HFFc6 (cell line): ENCODE measurements around the gene NAV3. TPM values are rescaled to one million over a fixed set of nuclear protein-coding genes. Genes with fewer than 3 reads are reported as not detected.
A peak's percentile ranks its signal among the peaks of the same experiment; 100 is the strongest.

Experiments
- DNase-seq: peaks from one replicate; pipeline ENCODE4 v3.0.0-alpha.2; 2018
- H3K27ac Mint-ChIP-seq: 2 replicates; pipeline ENCODE4 v1.8.0; 2020; ENCODE audit warnings: mild to moderate bottlenecking, mixed read lengths
- H3K27me3 Mint-ChIP-seq: 2 replicates; pipeline ENCODE4 v1.8.0; 2021; ENCODE audit warnings: mild to moderate bottlenecking, moderate library complexity, mixed read lengths; ENCODE audit not compliant: insufficient read depth
- H3K36me3 Mint-ChIP-seq: 2 replicates; pipeline ENCODE4 v1.8.0; 2021; ENCODE audit warnings: low read depth, mixed read lengths
- H3K4me1 Mint-ChIP-seq: 2 replicates; pipeline ENCODE4 v1.8.0; 2020; ENCODE audit warnings: low read depth, mixed read lengths
- H3K4me3 Mint-ChIP-seq: 2 replicates; pipeline ENCODE4 v1.8.0; 2020; ENCODE audit warnings: mild to moderate bottlenecking, moderate library complexity, mixed read lengths
- H3K9me3 Mint-ChIP-seq: 2 replicates; pipeline ENCODE4 v1.8.0; 2020; ENCODE audit warnings: mild to moderate bottlenecking, mixed read lengths
- total RNA-seq, 6 experiments: library from RNA; stranded (reverse); fragmentation: NEBNext Ultra II Directional; extraction: Animal tissue kit (Norgen Biotek cat#: 25700); gene quantifications; 2 replicates in 1 of 6; 3 replicates in 5 of 6; pipeline ENCODE4 v1.2.3, GENCODE V29; 2021
- TF ChIP-seq, protein P1 (sequence below): fragments of 200-600 bp; sonication (generic); IDR thresholded peaks from 2 replicates; pipeline ENCODE4 v1.5.0; 2021; ENCODE audit warnings: antibody characterized with exemption, mild to moderate bottlenecking

The NAV3 gene
- total RNA-seq, 6 experiments from 2014 or later: 86.7 to 142 (median 107) TPM

DNA sequence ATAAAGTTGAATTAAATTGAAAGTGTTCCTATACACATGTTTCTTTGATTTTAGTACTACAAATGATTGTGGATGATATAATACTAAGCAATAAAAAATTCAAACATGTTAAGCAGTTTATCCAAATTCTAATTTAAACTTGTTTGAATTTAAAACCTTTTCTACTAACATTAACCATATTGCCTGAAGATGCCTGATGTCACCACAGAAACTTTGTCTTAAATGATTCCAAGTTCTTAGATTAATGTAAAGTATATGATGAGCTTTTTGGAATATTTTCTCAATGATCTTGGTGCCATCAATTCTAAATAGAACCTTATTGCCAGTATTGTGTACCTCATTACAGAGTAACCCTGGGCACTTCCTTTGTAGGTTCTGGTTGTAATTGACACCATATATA, 259.6 kb downstream of the NAV3 start:
- no peaks in the 10 kb centered on the region; the same call in 1 of the 2 replicates for H3K27me3 Mint-ChIP-seq
- no peak overlapping the region for H3K4me3 Mint-ChIP-seq
- H3K9me3 Mint-ChIP-seq: no peaks in the 10 kb centered on the region
- DNase-seq: no peak
- peaks cover 25% of the 10 kb centered on the region for H3K4me1 Mint-ChIP-seq
- H3K27ac Mint-ChIP-seq: no peak overlapping the region
- TF ChIP-seq, protein P1, sequence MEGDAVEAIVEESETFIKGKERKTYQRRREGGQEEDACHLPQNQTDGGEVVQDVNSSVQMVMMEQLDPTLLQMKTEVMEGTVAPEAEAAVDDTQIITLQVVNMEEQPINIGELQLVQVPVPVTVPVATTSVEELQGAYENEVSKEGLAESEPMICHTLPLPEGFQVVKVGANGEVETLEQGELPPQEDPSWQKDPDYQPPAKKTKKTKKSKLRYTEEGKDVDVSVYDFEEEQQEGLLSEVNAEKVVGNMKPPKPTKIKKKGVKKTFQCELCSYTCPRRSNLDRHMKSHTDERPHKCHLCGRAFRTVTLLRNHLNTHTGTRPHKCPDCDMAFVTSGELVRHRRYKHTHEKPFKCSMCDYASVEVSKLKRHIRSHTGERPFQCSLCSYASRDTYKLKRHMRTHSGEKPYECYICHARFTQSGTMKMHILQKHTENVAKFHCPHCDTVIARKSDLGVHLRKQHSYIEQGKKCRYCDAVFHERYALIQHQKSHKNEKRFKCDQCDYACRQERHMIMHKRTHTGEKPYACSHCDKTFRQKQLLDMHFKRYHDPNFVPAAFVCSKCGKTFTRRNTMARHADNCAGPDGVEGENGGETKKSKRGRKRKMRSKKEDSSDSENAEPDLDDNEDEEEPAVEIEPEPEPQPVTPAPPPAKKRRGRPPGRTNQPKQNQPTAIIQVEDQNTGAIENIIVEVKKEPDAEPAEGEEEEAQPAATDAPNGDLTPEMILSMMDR: no peak
- H3K36me3 Mint-ChIP-seq: peaks cover 27% of the 10 kb centered on the region

DNA sequence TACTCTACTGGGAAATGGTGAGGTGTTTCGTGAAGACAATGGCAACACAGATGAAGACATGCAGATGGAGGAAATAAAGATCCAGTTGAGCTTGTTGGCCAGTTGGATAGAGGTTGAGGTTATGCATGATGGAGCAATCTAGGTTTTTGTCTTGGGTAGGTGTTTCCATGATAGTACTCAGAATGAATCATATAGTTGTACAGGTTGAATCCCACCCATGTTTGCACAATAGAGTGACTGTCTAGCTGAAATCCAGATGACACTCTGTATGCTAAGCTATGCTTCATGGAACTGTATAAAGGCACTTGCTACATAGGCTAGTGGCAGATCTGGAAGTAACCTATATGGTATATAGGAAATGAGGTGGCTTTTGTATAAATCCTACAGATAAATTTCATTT, 264.9 kb downstream of the NAV3 start:
- no peak overlapping the region for H3K27ac Mint-ChIP-seq
- H3K36me3 Mint-ChIP-seq: peaks cover 25% of the 10 kb centered on the region

DNA sequence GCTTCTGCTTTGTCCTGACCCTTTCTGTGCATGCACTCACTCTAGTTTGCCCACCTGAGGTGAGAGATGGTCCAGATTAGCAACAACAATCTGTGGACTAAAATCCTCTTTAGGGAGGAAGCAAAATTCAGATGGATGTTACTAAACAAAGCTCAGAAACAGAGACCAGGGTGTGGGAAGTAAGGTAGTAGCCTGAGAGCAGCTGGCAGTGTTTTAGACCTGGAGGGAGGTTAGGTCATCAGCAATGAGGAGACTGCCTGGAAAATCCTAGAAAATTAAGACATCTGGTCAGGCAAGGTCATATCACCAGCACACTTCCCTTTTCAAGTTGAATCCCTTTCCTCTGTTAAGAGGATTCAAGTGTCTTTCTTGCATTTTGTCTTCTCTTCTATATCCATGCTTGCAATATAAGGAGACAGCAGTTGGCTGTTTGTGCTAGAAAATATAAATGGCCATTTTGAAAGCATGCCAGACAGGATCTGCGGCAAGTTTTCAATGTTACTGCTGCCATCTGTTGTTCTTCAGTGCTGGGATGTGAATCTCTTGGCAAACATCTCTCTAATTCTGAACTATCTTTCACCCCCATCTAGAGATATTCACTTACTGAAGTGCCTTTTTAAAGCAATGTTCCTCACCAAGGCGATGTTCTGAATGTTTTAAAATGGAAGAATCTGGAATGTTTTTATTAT, 266.4 kb downstream of the NAV3 start:
- H3K4me3 Mint-ChIP-seq: no peak overlapping the region
- H3K36me3 Mint-ChIP-seq: peaks cover 26% of the 10 kb centered on the region
- peak overlapping the region; percentile 62 for H3K27ac Mint-ChIP-seq
- H3K4me1 Mint-ChIP-seq: peaks cover 34% of the 10 kb centered on the region
- no peaks in the 10 kb centered on the region for H3K27me3 Mint-ChIP-seq
- H3K9me3 Mint-ChIP-seq: no peaks in the 10 kb centered on the region
- TF ChIP-seq, protein P1: no peak
- DNase-seq: no peak

More for the DNA sequence above, 264.9 kb downstream of the NAV3 start:
- H3K4me3 Mint-ChIP-seq: no peak overlapping the region
- H3K9me3 Mint-ChIP-seq: no peaks in the 10 kb centered on the region
- H3K4me1 Mint-ChIP-seq: peaks cover 29% of the 10 kb centered on the region
- no peaks in the 10 kb centered on the region; the same call in 1 of the 2 replicates for H3K27me3 Mint-ChIP-seq
- TF ChIP-seq, protein P1: no peak
- no peak for DNase-seq

DNA sequence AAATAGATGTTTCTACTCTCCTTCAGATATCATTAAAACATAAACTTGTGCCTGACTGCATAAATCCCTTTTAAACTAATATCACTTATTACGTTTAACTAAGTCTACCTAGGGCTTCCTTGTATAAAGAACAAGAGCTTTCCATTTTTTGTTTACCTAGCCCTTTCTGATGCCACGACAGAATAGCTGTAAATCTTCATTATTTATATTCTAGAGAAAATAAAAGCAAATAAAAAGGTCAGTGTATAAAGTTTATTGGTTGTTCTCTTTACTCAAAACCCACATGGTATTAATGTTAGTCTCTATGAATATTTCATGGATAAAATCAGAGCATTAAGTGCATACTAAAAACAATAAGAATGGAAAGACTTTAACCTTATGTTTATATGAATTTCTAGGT, 269.1 kb downstream of the NAV3 start:
- peaks cover 4% of the 10 kb centered on the region; the same call in 1 of the 2 replicates for H3K27me3 Mint-ChIP-seq
- peaks cover 35% of the 10 kb centered on the region for H3K36me3 Mint-ChIP-seq
- no peak overlapping the region for H3K4me3 Mint-ChIP-seq
- H3K9me3 Mint-ChIP-seq: no peaks in the 10 kb centered on the region
- peaks cover 36% of the 10 kb centered on the region for H3K4me1 Mint-ChIP-seq
- DNase-seq: no peak
- TF ChIP-seq, protein P1: no peak
- peak overlapping the region; percentile 33; the same call in 1 of the 2 replicates for H3K27ac Mint-ChIP-seq

DNA sequence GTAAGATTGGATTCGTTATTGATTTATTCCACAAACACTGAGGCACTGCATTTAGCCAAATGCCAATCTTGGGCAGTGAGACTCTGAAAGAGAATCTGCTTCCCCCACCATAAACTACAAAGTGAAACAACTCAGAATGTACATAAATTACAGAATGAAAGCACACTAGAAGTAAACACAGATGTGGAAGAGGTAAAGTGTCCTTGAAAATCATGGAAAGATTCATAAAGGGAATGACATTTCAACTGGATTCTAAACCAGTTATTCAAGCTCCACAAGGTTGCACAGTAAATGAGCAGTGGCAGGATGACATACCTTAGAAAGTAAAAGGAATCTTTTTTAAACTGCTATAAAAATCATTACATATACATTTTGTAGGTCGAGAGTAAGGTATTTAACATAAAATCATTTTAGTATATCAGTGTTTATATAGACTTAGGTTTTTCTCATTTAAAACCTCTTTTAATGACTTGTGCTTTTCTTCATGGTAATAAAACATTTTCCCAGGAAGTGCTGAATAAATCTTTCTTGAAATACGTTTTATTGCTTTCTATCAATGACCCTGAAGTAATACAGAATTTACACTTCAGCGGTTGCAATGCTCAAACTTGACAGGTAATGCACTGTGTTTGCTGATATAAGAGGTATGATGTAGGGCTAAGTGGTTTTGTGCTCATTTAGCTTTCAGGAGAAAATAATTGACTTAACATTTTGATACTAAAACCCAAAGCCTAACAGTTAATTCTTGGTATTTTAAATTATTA, 270.6 kb downstream of the NAV3 start:
- peaks cover 25% of the 10 kb centered on the region for H3K4me1 Mint-ChIP-seq
- no peak for DNase-seq
- TF ChIP-seq, protein P1: no peak
- H3K36me3 Mint-ChIP-seq: peaks cover 26% of the 10 kb centered on the region
- no peak overlapping the region for H3K4me3 Mint-ChIP-seq
- H3K27me3 Mint-ChIP-seq: peaks cover 4% of the 10 kb centered on the region; the same call in 1 of the 2 replicates
- H3K27ac Mint-ChIP-seq: peak overlapping the region; percentile 22
- H3K9me3 Mint-ChIP-seq: no peaks in the 10 kb centered on the region
